Activated CD8-positive, alpha-beta memory T cell treated with anti-CD3 and anti-CD28 coated beads, Interleukin-2, amount 50 U/mL, for 24 hours (primary cell): Measurements from ENCODE around the gene SEC24B.
"Not testable (repeated sequence)": the region's sequence is repeated elsewhere in the genome, so short reads cannot be mapped to it uniquely, and the experiment has no call there.

ENCODE experiments used
- DNase-seq: peaks from one replicate; pipeline ENCODE4 v3.0.0-alpha.2; 2020; ENCODE audit errors: extremely low read depth

The SEC24B gene

DNA sequence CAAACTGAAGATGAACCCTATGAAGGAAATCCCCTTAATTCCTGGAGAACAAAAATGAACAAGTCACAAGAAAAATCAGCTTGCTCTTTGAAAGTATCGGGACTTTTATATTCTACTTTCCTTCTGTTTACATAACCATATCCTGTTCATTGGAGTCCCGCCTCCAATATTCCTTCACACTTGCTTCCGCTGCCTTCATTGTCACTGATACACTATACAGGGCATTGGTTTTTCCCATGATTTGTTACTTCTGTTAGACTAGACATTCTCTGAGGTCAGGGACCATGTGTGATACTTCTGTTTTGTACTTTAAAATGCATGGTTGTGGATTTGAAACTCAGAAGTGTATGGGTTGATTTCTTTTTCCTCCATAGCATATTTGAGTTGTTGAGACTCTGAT lies 145.2 kb downstream of the SEC24B start:
- no peak for DNase-seq

DNA sequence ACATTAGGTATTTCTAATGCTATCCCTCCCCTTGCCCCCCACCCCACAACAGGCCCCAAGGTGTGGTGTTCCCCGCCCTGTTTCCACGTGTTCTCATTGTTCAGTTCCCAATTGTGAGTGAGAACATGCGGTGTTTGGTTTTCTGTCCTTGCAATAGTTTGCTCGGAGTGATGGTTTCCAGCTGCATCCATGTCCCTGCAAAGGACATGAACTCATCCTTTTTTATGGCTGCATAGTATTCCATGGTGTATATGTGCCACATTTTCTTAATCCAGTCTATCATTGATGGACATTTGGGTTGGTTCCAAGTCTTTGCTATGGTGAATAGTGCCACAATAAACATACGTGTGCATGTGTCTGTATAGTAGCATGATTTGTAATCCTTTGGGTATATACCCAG lies 146.4 kb downstream of the SEC24B start:
- not testable (repeated sequence) for DNase-seq

DNA sequence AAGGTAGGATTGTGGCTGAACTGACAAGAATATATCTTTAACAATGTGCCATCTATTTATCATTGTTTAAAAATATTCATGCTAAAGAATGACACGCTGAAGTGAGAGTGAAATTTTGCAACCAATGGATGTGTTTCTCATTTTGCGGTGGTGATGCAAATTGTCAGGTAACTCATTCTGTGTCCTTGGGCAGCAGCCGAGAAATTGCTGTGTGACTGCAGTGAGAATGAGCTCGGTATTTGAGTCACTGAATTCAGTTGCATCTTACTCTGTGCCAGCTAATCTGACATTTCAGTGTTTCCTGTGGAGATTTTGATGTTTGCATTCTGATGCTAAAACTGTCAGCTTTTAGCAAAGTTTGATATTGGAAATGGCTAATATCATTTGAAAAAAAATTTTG lies 154.6 kb downstream of the SEC24B start:
- DNase-seq, result peak; percentile 26

DNA sequence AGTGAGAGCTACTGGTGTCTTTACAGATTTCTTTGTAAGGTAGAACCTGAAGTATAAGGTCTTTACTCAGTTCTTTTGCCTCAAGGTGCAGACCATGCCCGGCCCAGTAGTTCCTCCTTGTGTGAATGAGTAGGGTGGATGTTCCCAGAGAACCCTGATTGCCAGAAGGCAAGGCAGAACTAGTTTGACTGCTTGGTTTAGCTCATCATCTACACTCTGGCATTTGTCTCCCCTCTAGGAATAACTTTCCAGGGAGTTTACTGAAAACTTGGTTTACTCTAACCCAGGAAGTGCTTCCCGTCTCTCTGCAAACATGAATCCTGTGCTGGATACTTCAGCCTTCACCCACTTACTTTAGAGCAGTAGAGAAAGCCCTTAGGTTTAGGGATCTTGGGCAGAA lies 155.5 kb downstream of the SEC24B start:
- no peak for DNase-seq

DNA sequence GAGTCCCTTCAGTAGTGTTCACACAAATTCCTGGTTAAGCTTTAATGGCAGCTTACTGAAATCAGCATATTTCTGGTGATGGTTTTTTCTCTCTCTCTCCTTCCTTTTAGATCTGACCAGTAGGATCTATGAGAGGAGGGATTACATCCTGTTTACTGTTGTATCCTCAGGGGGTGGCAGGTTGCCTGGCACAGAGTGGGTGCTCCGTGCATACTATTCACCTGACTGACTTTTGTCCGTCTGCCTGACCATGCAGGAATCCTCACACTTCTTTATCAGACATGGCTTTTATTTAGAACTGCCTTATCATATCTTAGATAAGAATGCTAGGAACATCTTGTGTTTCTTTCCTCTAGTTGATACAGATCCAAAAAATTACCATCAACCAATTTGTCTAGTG lies 156.0 kb downstream of the SEC24B start:
- no peak for DNase-seq
